Nucleus accumbens (tissue), 56 donors: ENCODE results near the gene CACNA1C.

ENCODE experiments used
- DNase-seq, 56 donors: peaks; one replicate each; lab custom pipeline; 2025; lab: John Stamatoyannopoulos, UW

Gene CACNA1C

DNA sequence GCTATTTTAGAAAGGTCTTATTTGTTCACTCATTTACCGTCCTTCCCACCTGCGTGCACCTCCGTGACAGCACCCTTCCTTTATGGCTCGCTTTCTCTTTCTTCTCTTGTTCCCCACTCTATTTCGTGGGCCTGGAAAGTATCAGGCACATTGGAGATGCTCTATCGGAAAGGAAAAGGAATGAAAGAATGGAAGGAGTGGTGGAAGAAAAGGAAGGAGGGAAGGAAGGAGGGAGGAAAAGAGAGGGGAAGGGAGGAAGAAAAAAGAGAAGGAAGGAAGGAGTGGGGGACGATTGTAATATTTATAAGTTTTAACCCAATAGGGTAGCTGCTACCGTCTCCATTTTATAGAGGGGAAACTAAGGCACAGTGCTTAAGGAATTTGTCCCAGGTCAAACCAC is 363.4 kb downstream of the CACNA1C start:
- no peak for DNase-seq

DNA sequence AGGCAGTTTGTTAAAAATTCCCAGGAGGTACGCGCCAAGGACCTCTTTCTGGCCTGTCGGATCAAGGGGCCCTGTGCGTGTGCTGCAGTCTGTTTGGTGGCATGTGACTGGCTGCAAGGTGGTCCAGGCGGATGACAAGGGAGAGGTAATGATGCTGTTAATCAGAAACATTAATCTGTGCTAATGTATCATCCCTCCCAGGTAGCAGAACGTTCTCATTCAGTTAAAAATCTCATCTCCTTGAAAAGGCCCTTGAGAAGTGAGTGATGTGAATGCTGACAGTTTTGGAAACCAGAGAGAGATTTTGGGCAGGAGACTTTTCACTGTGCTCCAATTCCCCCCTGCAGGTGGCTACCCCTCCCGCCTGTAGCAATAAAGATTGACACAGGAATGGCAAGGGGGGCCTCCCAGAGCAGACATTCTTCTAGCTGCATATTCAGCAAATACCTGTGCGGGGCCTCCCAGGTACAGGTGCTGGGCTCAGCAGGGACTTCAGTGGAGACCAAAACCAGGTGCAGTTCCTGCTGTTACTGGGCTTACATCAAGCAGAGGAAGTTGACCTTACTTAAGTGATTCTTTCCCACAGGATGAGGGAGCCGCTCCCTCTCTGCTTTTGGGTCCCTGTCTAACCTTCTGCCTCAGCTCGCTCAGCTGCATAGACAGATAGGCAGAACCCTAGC is 364.8 kb downstream of the CACNA1C start:
- no peak for DNase-seq

DNA sequence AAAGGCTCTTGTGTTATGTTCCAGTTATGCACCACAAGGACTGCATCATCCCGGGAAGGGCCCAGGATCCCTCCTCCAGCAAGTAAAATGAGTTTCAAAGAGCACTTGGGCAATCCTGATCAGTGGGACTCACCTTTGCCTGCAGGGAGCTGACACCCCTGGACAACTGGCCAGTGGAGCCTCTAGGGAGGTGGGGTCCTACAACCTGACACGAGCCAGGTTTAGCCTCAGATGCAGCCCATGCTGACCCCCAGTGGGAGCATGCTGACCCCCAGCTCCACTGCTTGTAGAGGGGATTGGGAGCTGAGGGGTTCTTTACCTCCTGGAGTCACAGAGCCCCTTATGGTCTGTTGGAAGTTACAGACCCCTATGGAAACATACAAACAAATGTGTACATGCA is 365.8 kb downstream of the CACNA1C start:
- DNase-seq = no peak

DNA sequence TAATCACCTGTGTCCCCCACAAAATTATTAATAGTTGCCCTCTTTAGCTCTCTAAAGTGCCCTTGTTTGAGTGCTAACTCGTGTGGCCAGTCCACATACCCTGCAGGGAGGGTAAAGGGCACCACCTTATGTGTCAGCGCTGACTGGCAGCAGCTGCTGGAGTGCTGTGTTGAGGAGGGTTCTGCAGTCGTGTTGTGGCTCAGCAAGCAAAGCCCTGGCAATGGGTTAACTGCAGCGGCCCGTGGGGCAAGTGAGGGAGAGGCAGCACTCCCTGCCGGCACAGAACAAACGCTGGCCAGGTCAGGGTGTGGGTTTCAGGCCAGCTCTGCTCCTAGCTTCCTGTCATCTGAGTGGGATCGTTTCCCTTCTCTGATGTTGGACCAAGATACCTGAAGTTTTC is 369.8 kb downstream of the CACNA1C start:
- DNase-seq = no peak

DNA sequence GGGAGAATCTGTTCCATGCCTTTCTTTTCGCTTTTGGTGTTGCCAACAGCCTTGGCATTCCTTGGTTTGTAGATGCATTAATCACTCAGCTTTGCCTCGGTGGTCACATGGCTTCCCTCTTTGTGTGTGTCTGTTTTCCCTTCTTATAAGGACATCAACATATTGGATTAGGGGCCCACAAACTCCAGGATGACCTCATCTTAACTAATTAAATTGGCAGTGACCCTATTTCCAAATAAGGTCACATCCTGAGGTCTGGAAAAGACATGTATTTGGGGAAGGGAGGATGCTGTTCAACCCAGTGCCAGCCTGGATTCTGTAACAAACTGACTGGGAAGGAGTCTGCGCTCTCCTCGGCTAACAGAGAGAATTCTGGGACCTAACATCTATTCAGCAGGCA is 376.2 kb downstream of the CACNA1C start:
- no peak for DNase-seq

DNA sequence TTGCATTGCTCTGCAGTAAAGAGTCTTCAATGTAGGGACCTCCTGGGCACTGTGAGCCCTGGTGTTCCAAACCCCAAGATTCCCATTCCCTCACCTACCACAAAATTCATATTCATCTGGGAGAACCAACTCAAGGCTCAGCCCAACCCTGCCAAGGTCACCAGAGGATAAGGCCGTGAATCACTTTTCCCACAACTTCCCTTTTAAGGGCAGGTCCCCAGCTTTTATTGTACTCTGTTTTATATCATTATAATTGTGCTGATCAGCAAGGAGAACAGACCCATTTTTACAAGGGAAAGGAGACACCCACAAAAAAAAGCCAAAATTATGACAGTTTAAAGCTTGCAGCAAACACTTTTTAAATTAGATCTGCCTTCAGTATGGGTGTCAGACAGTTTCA is 379.0 kb downstream of the CACNA1C start:
- no peak for DNase-seq

DNA sequence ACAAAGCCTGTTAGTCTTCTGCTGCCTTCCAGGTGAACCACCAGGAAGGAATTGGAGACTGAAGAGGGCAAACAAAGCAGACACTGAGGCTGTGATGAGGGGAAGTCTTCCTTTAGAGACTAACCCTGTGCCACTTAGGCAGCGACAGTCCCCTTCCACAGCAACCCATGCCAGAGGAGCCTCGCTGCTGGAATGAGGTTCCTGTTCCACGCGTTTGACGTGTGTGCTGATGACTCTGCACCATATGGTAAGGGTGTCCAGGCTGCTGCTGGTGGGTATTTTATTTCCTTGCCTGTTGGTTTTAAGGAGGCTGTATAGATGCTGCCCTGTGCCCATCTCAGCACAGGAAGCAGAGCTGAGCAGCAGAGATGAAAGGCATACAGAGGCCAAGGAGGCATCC is 380.1 kb downstream of the CACNA1C start:
- DNase-seq = no peak

DNA sequence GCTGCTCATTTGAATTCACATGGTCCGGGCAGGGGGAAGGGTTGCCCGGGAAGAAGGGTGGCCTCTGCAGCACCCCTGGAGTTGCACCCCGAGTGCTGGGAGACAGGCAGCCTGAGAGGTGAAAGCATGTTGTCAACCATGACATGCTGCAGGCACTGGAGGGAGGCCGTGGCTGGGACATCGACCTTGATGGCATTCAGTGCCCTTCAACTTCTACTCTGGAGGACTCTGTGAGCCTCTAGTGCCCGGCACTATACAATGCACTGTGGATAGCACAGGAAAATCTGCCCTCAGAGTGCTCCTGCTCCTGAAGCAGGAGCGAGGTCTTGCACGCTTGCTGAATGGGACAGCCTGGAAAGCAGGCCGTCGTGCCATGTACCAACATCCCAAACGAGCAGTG is 382.7 kb downstream of the CACNA1C start:
- no peak for DNase-seq

DNA sequence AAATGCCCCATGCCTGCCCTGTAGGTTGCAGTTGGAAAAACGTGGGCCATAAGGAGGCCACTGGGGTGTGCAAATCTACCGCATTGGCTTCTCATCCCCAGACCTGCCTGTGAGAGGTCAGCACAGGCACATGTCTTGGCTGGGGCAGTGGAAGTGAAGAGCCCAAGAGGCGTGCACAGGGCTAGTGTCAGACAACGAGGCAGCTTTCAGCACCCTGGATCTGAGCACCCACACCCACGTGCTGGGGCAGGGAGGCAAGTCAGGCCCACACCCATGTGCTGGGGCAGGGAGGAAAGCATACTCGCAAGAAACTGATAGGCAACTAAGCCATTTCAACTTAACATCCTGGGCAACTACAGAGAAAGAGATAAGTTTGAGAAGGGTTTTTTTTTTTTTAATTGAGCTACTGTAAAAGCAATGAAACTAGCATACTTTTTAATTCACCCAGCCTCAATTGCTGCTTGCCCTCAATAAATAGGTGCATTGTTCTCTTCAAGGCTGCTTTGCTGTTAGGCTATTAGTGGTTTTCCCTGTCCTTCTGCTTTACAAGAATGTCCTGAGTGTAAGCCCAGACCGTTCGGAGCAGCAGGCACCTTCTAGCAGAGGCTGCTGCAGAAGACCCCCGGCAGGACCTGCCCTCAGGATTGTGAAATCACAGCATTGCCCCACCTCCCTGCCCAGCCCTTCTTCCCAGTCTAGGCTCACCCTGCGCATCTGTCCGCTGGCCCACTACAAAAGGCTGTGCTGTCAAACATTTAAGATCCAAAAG is 386.7 kb downstream of the CACNA1C start:
- DNase-seq = no peak

DNA sequence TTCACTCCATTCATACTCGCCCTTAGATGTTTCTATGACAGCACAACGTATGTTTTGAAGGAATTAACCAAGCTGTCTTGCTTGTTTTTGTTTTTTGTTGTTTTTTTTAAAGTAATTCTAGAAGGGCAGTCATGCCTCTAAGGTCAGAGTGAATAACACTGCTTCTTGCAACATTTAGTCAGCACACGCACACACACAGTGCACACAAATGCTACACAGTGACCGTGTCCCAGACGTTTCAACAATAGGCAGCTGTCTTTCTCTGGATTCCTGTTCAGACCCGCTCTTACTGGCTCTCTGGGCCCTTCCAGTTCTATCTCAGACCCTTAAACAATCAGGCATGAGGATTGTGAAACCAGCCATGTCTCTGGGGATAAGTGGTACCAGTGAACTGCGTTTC is 391.0 kb downstream of the CACNA1C start:
- DNase-seq = no peak

DNA sequence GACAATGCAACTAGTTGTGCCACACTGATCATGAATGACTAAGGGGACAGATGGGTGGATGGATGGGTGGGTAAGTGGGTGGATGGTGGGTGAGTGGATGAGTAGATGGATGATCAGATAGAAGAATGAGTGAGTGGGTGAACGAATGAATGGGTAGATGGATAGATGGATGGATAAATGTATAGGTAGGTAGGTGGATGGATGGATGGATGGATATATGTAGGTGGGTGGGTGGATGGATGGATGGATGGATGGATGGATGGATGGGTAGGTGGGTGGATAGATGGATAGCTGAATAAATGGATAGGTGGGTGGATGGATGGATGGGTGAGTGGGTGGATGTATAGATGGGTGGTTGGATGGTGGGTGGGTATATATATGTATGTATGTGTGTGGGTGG is 393.2 kb downstream of the CACNA1C start:
- DNase-seq = no peak

DNA sequence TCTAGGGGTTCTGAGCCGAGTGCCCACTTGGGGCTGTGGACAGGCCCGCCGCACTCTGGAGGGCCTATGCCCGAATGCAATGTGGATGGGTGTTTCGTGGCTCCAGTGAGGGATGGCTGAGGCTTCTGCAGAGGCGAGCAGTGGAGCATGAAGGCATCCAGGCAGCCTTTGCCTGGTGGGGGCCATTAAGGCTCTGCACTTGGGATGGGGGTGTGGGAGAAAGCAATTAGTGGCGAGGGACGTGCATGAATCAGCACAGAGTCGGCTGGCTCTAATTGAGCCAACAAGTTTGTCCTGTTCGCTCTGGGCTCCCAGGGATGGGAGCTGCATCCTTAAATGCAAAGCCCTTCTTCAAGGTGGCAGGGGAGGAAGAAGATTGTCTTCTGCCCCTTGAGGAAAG is 395.1 kb downstream of the CACNA1C start:
- DNase-seq = no peak

DNA sequence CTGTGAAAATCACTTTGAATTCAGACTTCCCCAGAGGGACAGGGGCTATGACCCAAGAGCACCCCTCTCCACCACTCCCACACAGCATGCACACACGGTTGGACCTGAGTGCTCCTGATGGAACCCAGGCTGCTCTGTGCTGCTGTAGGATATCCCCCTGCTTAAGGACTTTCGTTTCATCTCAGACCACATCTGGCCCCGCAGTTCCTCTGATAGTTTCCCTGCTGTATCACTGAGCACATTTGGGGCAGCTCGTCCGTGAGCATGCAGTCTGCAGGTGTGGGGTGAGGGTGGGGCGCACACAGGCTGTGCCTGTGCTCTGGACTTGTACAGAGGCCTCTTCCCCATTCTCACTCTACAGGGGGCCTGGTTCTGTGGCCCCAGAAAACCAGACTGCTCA is 396.8 kb downstream of the CACNA1C start:
- DNase-seq = no peak

DNA sequence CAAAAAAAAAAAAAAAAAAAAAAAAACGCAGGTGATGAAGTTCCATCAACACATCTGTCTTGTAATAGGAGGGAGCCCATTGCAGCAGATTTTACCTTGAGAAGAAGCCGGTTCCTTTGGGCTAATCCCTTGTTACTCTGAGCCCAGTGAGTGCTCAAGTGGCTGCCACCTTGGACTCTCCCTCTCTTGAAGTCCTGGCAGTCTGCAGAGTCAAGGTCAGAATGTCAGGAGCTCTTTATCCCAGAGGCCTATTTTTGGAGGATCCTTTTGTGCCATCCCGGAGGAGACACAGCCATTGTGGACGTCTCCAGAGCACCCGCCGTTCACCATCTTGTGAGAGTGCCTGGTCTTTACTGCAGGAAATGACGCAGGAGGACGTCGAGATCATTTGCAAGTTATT is 397.8 kb downstream of the CACNA1C start:
- no peak for DNase-seq

DNA sequence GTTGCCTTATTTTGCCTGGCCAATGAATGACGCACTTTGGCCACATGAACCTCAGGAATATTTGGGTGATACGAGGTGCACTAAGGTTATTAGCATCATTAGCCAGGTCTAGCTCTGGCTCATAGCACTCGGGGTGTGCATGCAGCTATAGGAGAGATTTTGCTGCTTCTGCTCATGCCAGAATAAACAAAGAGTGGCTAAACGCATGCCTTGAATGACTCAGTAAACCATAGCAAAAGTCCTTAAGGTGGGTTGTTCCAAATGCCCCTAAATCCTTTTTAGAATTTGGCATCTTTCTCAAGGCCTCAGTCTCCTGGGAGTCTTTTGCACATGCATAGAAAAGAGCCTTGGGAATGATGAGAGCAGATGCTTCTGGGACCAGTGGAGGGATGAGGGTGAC is 398.2 kb downstream of the CACNA1C start:
- no peak for DNase-seq

DNA sequence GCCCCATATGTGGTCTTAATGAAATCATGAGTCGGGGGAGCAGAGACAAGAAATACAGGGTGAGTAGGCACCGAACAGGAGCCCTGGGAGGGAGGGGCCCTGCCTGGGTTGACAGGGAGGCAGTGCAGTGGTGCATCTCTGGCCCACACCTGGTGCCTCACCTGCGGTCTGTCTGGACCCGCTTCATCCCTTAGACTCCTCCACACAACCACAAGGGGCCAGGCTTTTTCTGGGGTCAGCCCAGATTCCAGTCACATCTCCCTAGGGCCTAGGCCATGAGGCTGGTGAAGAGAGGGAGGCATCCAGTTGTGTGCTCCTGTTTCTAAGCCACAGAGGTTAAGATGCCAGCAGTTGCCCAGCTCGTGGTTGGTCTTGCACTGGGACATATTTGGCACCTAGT is 398.7 kb downstream of the CACNA1C start:
- DNase-seq = no peak

DNA sequence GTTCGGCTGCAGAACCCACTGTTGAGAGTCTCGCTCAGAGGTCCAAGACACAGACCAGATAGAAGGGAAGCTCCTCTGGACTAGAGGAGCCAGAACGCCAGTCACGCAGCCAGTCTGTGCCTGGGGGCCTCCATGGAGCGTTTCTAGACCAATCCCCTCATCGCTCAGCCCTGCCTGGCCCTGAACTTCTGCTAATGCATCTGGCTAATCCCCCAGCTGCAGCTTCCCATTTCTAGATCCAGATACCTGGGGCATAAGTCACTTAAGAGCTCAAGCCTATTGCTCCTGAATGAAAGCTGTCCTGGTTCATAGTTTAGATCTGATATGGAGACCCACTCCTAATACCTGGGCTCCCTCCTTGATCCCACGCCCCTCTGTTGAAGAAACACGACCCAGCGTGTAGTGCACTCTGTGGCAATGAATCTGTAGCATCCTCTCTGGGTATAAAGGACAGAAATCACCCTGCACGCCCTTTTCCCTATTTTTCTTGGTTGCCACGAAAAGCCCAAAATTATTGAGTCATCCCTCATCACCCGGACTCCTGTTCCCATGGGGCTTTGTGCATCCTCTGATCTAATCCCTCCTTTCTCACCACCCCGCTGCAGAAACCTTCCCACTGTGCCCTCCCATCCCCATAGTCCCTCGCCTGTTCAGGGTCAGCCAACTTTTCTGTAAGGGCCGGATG is 400.4 kb downstream of the CACNA1C start:
- DNase-seq = no peak

DNA sequence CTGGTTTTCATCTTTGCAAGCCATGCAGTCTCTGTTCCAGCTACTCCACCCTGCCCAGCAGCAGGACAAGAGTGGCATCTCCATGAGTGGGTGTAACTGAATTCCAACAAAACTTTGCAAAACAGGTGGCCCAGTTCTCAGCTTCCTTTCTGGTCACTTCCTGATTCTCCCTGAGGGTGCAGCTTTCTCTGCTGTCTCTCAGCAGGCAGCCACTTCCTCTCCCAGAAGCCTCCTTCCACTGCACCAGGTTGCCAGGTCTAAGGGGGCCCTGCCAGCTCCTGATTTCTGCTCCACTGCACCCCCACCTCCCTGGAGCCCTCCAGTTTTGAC is 400.9 kb downstream of the CACNA1C start:
- DNase-seq = no peak

DNA sequence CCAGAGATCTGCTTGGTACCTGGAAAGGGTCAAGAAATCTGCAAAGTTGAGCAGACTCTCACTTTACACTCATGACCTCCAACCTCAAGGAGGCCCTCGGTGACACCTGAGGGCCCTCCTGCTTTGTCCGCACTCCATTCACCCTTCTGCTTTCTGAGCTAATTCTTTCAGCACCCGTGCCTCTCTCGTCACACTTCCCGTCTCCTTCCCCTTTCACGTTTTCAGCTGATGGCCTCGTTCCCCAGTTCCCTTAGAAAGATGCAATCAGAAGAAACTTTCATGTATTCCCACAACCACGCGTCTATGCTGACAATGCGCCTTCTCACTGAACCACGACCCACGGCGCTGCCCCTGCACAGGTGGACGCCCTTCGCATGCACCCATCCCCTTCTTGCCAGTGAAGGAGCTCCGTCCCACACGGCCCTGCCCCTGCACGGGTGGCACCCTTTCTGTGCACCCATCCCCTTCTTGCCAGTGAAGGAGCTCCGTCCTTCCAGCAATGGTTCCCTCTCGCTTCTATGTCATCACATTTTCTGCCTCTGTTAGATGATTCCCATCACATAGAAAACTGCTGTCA is 401.9 kb downstream of the CACNA1C start:
- no peak for DNase-seq

DNA sequence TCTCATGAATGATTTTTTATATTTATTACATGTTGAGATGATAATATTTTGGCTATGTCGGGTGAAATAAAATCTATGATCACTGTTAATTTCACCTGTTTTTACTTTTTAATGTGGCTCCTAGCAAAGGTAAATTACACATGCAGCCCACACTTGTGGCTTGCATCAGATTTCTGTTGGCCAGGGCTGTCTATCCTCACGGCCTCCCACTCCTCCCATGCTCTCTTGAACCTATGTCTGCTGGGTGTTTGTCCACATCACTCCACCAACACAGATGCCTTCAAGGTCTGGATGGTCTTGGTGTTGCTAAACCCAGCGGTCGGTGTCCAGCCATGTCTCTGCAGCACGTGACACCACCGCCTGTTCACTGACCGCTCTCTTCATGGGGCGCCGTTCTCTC is 402.6 kb downstream of the CACNA1C start:
- DNase-seq = no peak

DNA sequence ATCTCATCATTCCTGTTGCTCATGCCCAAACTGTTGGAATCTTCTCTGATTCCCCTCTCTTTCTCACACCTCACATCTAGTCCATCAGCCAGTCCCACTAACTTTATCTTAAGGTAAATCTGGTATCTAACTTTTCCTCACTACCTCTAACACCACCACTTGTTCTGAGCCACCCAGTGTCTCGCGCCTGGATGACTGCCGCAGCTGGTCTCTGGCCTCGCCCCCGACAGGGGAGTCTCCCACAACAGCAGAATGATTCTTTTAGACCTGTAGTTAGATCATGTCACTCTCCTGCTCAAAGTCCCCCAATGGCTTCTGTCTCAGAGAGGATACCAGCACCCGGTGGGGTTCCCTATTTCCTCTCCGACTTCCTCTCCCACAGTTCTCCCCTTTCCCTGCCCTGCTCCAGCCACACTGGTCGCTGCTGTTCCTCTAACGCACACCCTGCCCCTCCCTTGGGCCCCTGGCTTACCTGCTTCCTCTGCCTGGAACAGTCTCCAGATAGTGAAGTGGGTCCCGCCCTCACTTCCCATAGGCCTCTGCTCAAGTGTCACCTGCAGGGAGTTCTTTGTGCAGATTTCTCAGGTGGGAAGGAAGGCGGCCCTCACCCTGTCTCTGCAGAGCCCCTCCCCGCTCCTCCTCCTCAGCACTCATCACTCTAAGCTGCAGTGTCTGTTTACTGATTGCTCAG is 403.5 kb downstream of the CACNA1C start:
- no peak for DNase-seq
